Tibial nerve (tissue), 4 donors: ENCODE data around the gene FOXF1.

Experiments used
- EP300 ChIP-seq, 2 donors: sonication (generic); formaldehyde crosslinking; IDR thresholded peaks; one replicate each; pipeline ENCODE4 v1.6.1; 2017; ENCODE audit warnings: antibody characterized with exemption in 2 of 2, mild to moderate bottlenecking in 1 of 2
- POLR2A ChIP-seq, 2 donors: fragments of 450-650 bp; IDR thresholded peaks; one replicate each; pipeline ENCODE4 v1.6.1; 2017; ENCODE audit warnings: antibody characterized with exemption in 2 of 2, mild to moderate bottlenecking in 2 of 2, moderate library complexity in 2 of 2
- TF ChIP-seq, protein P1 (sequence below), 5 experiments: fragments of 200-600 bp in 3 of 5; fragments of 450-650 bp in 2 of 5; sonication (generic) in 3 of 5; IDR thresholded peaks; one replicate each; pipeline ENCODE4 v1.5.1; 2016 to 2019; ENCODE audit warnings: antibody characterized with exemption in 5 of 5, mild to moderate bottlenecking in 3 of 5, moderate library complexity in 2 of 5

GRCh38 chr16:86470964-86471363 lies 39.4 kb upstream of the FOXF1 start:
- TF ChIP-seq, protein P1, sequence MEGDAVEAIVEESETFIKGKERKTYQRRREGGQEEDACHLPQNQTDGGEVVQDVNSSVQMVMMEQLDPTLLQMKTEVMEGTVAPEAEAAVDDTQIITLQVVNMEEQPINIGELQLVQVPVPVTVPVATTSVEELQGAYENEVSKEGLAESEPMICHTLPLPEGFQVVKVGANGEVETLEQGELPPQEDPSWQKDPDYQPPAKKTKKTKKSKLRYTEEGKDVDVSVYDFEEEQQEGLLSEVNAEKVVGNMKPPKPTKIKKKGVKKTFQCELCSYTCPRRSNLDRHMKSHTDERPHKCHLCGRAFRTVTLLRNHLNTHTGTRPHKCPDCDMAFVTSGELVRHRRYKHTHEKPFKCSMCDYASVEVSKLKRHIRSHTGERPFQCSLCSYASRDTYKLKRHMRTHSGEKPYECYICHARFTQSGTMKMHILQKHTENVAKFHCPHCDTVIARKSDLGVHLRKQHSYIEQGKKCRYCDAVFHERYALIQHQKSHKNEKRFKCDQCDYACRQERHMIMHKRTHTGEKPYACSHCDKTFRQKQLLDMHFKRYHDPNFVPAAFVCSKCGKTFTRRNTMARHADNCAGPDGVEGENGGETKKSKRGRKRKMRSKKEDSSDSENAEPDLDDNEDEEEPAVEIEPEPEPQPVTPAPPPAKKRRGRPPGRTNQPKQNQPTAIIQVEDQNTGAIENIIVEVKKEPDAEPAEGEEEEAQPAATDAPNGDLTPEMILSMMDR (IDR thresholded peaks at IDR 0.05): no peak
- TF ChIP-seq POLR2A (IDR thresholded peaks at IDR 0.05) (no peak), EP300 (IDR thresholded peaks at IDR 0.05) (no peak)
